Spleen (tissue), 11 donors: ENCODE data around the gene OR6A2. TPM values are rescaled to one million over a fixed set of nuclear protein-coding genes. Genes with fewer than 3 reads are reported as not detected.

ENCODE experiments used
- DNase-seq: peaks from one replicate; pipeline ENCODE4 v3.0.0-alpha.2; 2020
- H3K27ac ChIP-seq, 8 donors: fragments of 200-600 bp; sonication (generic) in 7 of 8; 1 replicate in 4 of 8; 2 replicates in 4 of 8; pipeline versions ENCODE4 v1.5.0 to v1.8.0; 2016 to 2021; ENCODE audit warnings: inconsistent platforms in 4 of 8, mild to moderate bottlenecking in 4 of 8, moderate library complexity in 1 of 8
- H3K27me3 ChIP-seq, 7 donors: fragments of 200-600 bp; sonication (generic) in 6 of 7; replicated peaks in 1 of 7; 1 replicate in 4 of 7; 2 replicates in 3 of 7; pipeline versions ENCODE4 v1.5.0 to v1.8.0; 2016 to 2021; ENCODE audit warnings: inconsistent platforms in 3 of 7, mild to moderate bottlenecking in 1 of 7
- H3K36me3 ChIP-seq, 6 donors: fragments of 200-600 bp; sonication (generic) in 5 of 6; 1 replicate in 4 of 6; 2 replicates in 2 of 6; pipeline versions ENCODE4 v1.5.0 to v1.8.0; 2016 to 2021; ENCODE audit warnings: inconsistent platforms in 2 of 6
- H3K4me1 ChIP-seq, 6 donors: fragments of 200-600 bp; sonication (generic) in 5 of 6; 1 replicate in 3 of 6; 2 replicates in 3 of 6; pipeline versions ENCODE4 v1.5.0 to v1.8.0; 2016 to 2021; ENCODE audit warnings: inconsistent platforms in 3 of 6
- H3K4me3 ChIP-seq, 8 donors: fragments of 200-600 bp; sonication (generic) in 7 of 8; 1 replicate in 4 of 8; 2 replicates in 4 of 8; pipeline versions ENCODE4 v1.5.0 to v1.8.0; 2016 to 2021; ENCODE audit warnings: inconsistent platforms in 4 of 8, mild to moderate bottlenecking in 4 of 8, moderate library complexity in 2 of 8
- H3K9me3 ChIP-seq, 8 donors: fragments of 200-600 bp; sonication (generic) in 7 of 8; 1 replicate in 4 of 8; 2 replicates in 4 of 8; pipeline versions ENCODE4 v1.5.0 to v1.8.0; 2016 to 2021; ENCODE audit warnings: inconsistent platforms in 4 of 8
- CTCF ChIP-seq, 11 experiments: fragments of 200-600 bp in 7 of 11; fragments of 450-650 bp in 4 of 11; sonication (generic) in 4 of 11; IDR thresholded peaks in 8 of 11; conservative IDR thresholded peaks in 3 of 11; 1 replicate in 7 of 11; 2 replicates in 4 of 11; pipeline versions ENCODE4 v1.4.0 to v1.8.0; 2016 to 2021; ENCODE audit warnings: antibody characterized with exemption in 11 of 11, inconsistent platforms in 4 of 11, mild to moderate bottlenecking in 1 of 11
- POLR2A ChIP-seq, 3 donors: fragments of 450-650 bp; IDR thresholded peaks; one replicate each; pipeline ENCODE4 v1.5.1; 2017; ENCODE audit warnings: antibody characterized with exemption in 3 of 3, mild to moderate bottlenecking in 1 of 3
- POLR2AphosphoS5 ChIP-seq, 3 donors: sonication (generic); formaldehyde crosslinking; IDR thresholded peaks; one replicate each; pipeline ENCODE4 v1.5.1; 2017; ENCODE audit warnings: antibody characterized with exemption in 3 of 3
- WGBS, 5 donors: extraction: QIAGEN DNeasy Blood & Tissue Kit in 3 of 5; methylation state at CpG; one replicate each; pipeline versions ENCODE4 v1.1.5 to v1.1.7; 2013 to 2018; 5-methylcytosine and 5-hydroxymethylcytosine counted together
- intact Hi-C: fragments of 100-400 bp; cut with DNase I; formaldehyde crosslinking; loops from one replicate; pipeline ENCODE4 v1.15.0; 2023; ENCODE audit warnings: low total_unique reads
- polyA plus RNA-seq, 3 donors: library from polyadenylated mRNA; stranded (reverse); fragments of 200-250 nt; gene quantifications; one replicate each; pipeline ENCODE4 v1.2.1, GENCODE V29; 2013
- total RNA-seq, 7 donors: library from RNA; depleted of rRNA in 3 of 7; stranded (reverse); fragments of >200 nt in 3 of 7; fragmentation: NEBNext Ultra II Directional in 4 of 7; extraction: Animal tissue kit (Norgen Biotek cat#: 25700) in 4 of 7; gene quantifications; one replicate each; pipeline versions ENCODE4 v1.1.0 to v1.2.1, GENCODE V29; 2016 to 2021
- donor health status: healthy with polysubstance abuse.
- donor health status: DM: no; HTN: no; CAD: no; lungs with moderate emphysema.
- donor health status: DM: no; HTN: no; CAD: no.
- donor health status: Bipolar disorder and iron deficiency.
- donor health status: healthy.
- donor health status: DM: no; HTN: no; CAD: no.
- donor health status: DM: yes; HTN: yes; CAD: no.

The OR6A2 gene
- total and polyA plus RNA-seq, 10 donors = 0.07 to 0.85 (median 0.39) TPM; not detected in 3

DNA sequence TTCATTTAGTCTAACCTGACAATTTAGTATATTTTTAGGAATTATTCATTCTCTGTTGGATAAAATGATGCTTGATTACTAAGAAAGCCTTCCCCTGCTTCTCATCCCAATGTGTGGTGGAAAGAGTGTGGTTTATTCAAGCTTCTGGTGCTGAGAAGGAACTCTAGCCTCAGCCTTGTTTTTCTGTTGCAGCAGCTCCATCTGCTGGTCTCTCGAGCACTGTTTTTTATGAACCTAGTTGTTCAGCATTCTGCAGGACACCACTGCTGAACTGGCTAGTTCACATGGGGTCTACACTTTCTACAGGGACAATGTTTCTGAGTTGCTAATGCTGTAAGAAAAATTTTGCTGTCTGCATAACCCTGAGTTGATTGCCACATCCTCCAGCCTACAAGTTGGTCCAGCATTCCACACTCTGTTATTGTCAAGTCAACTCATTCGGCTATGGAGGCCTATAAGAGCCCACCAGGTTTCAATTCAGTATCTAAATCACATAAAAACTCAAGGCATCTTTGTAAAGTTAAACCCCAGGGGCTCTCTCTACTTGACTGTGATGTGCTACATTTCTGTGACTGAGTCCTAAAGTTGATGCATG, 42.0 kb downstream of the OR6A2 start:
- Histone ChIP-seq H3K4me1 (peaks cover 0 to 7% (median 2%) of the 10 kb centered on the region in 6 donors), H3K4me3 (no peak overlapping the region), H3K27me3 (no peaks in the 10 kb centered on the region), H3K36me3 (no peaks in the 10 kb centered on the region), H3K27ac (no peak overlapping the region), H3K9me3 (no peaks in the 10 kb centered on the region)
- no peak for TF ChIP-seq POLR2A (IDR thresholded peaks at IDR 0.05)
- peak; percentile 49 to 79 (median 62) for TF ChIP-seq CTCF (IDR thresholded peaks at IDR 0.05 in 8 of 11, conservative IDR thresholded peaks at IDR 0.05 in 3 of 11)
- TF ChIP-seq POLR2AphosphoS5 (IDR thresholded peaks at IDR 0.05) = peak in 1 of 3 donors; percentile 22
- DNase-seq = peak; percentile 65
- WGBS, 5 donors = 47 to 52% (median 50%) methylated on average over 2 of the region's 2 CpGs
- intact Hi-C loops = loop anchor here (10.0 kb wide), 1 partner anchor 53 kb away; no protein-coding TSS in a partner anchor

DNA sequence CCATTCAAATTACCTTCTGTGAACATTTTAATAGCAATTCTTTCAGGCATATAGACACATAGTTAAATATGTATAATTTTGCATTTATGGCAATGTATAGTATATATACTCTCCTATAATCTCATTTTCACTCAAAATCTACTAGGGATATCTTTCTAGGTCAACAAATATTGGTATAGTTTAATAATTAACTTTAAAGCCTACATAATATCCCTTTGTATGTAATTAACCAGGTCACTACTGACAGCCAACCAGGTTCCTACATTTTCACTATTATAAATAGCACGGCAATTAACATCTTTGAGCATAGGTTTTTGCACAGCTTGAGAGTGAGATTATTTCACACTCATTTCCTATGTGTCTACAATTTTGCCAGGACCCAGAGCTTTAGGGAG, 43.5 kb downstream of the OR6A2 start:
- no peaks in the 10 kb centered on the region for H3K36me3 ChIP-seq
- H3K9me3 ChIP-seq = no peaks in the 10 kb centered on the region
- TF ChIP-seq CTCF (IDR thresholded peaks at IDR 0.05 in 8 of 11, conservative IDR thresholded peaks at IDR 0.05 in 3 of 11) (no peak), POLR2A (IDR thresholded peaks at IDR 0.05) (no peak), POLR2AphosphoS5 (IDR thresholded peaks at IDR 0.05) (no peak)
- H3K4me1 ChIP-seq = peaks cover 0 to 7% (median 2%) of the 10 kb centered on the region in 6 donors
- H3K4me3 ChIP-seq = no peak overlapping the region
- intact Hi-C loops = loop anchor here (10.0 kb wide), 1 partner anchor 51 kb away; no protein-coding TSS in a partner anchor
- DNase-seq = no peak
- no peak overlapping the region for H3K27ac ChIP-seq
- WGBS, 5 donors = 88 to 97% (median 94%) methylated on average over 1 of the region's 1 CpG
- H3K27me3 ChIP-seq = no peaks in the 10 kb centered on the region

DNA sequence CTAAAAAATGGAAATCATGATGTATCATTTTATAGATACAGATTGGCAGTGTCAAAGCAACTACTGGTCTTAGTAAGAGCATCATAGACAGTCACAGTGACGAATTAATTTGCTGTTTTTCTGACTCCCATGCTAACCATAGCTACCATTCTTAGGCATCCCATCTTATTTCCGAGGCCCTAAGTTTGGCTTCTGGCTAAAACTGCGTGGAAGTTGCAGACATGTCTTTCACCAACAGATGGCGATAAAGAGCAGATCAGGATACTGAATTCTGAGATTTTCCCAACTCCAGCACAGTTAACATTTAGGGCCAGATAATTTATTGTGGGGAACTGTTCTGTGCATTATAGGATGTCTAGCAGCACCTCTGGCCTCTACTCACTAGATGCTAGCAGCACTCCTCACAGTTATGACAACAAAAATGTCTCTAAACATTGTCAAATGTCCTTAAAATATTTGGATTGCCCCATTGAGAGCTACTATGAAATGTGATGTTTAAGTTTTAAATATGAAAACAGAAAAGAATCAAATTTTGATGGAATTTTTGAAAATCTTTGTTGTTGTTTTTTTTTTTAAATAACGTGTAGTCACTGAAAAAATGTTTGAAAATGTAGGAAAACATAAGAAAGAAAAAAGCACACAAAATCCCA, 44.1 kb downstream of the OR6A2 start:
- 11 to 23% (median 18%) methylated on average over 5 of the region's 5 CpGs for WGBS, 5 donors

More for the DNA sequence above, 44.1 kb downstream of the OR6A2 start:
- no peaks in the 10 kb centered on the region for H3K36me3 ChIP-seq
- TF ChIP-seq CTCF (IDR thresholded peaks at IDR 0.05 in 8 of 11, conservative IDR thresholded peaks at IDR 0.05 in 3 of 11) (peak; percentile 40 to 93 (median 77)), POLR2AphosphoS5 (IDR thresholded peaks at IDR 0.05) (no peak)
- no peaks in the 10 kb centered on the region for H3K27me3 ChIP-seq
- intact Hi-C loops = loop anchor here (10.0 kb wide), 1 partner anchor 51 kb away; no protein-coding TSS in a partner anchor
- no peak overlapping the region for H3K4me3 ChIP-seq
- no peak for DNase-seq
- H3K27ac ChIP-seq = no peak overlapping the region
- peaks cover 0 to 7% (median 2%) of the 10 kb centered on the region in 6 donors for H3K4me1 ChIP-seq
- H3K9me3 ChIP-seq = no peaks in the 10 kb centered on the region
